ENCODE data around the gene GIGYF2.

The GIGYF2 gene

DNA sequence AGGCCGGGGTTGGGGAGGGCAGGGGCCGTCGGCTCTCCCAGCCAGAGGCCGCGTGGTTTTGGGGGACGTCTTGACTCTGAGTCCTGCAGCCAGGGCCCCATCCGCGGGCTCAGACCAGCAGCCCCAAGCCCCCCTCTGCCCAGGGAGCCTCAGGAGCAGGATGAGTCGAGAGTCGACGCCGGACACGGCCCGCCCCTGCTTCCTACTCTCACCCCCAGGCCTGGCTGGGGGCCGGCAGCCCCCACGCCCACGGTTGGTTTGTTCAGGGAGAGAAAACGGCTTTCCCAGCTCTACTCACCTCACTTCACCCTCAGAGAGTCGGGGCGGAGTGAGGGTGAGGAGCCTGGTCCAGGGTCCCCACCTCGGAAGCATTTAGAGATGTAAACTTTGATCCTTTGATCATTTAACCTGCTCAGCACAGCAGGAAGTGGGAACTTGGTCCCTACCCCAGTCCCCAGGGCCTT, 179.9 kb downstream of the GIGYF2 start:
- TF ChIP-seq TAF1 (IDR thresholded peaks at IDR 0.05; ENCODE audit: borderline replicate concordance, insufficient read depth, low read length) (no peak), POLR2AphosphoS5 (IDR thresholded peaks at IDR 0.05; ENCODE audit: low read depth, low read length) (no peak), SIN3A (IDR thresholded peaks at IDR 0.05; ENCODE audit: borderline replicate concordance, insufficient read depth, low read length) (no peak), FOXP2 (optimal IDR thresholded peaks at IDR 0.05; ENCODE audit: borderline replicate concordance, extremely low read depth, extremely low read length, insufficient read depth) (no peak)
- TF ChIP-seq, protein P1, sequence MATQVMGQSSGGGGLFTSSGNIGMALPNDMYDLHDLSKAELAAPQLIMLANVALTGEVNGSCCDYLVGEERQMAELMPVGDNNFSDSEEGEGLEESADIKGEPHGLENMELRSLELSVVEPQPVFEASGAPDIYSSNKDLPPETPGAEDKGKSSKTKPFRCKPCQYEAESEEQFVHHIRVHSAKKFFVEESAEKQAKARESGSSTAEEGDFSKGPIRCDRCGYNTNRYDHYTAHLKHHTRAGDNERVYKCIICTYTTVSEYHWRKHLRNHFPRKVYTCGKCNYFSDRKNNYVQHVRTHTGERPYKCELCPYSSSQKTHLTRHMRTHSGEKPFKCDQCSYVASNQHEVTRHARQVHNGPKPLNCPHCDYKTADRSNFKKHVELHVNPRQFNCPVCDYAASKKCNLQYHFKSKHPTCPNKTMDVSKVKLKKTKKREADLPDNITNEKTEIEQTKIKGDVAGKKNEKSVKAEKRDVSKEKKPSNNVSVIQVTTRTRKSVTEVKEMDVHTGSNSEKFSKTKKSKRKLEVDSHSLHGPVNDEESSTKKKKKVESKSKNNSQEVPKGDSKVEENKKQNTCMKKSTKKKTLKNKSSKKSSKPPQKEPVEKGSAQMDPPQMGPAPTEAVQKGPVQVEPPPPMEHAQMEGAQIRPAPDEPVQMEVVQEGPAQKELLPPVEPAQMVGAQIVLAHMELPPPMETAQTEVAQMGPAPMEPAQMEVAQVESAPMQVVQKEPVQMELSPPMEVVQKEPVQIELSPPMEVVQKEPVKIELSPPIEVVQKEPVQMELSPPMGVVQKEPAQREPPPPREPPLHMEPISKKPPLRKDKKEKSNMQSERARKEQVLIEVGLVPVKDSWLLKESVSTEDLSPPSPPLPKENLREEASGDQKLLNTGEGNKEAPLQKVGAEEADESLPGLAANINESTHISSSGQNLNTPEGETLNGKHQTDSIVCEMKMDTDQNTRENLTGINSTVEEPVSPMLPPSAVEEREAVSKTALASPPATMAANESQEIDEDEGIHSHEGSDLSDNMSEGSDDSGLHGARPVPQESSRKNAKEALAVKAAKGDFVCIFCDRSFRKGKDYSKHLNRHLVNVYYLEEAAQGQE (IDR thresholded peaks at IDR 0.05; ENCODE audit: insufficient read depth in 1 of 2, low read depth in 2 of 2, low read length in 2 of 2) = no peak

- no peak for TF ChIP-seq POLR2AphosphoS5 (IDR thresholded peaks at IDR 0.05; ENCODE audit: low read depth, low read length)
- no peak for TF ChIP-seq SIN3A (IDR thresholded peaks at IDR 0.05; ENCODE audit: borderline replicate concordance, insufficient read depth, low read length)
- no peak for TF ChIP-seq FOXP2 (optimal IDR thresholded peaks at IDR 0.05; ENCODE audit: borderline replicate concordance, extremely low read depth, extremely low read length, insufficient read depth)
- TF ChIP-seq, protein P1 (IDR thresholded peaks at IDR 0.05; ENCODE audit: insufficient read depth in 1 of 2, low read depth in 2 of 2, low read length in 2 of 2) = no peak
- no peak for TF ChIP-seq TAF1 (IDR thresholded peaks at IDR 0.05; ENCODE audit: borderline replicate concordance, insufficient read depth, low read length)
Observed at GRCh38 chr2:232877940-232878511, 180.9 kb downstream of the GIGYF2 start.

DNA sequence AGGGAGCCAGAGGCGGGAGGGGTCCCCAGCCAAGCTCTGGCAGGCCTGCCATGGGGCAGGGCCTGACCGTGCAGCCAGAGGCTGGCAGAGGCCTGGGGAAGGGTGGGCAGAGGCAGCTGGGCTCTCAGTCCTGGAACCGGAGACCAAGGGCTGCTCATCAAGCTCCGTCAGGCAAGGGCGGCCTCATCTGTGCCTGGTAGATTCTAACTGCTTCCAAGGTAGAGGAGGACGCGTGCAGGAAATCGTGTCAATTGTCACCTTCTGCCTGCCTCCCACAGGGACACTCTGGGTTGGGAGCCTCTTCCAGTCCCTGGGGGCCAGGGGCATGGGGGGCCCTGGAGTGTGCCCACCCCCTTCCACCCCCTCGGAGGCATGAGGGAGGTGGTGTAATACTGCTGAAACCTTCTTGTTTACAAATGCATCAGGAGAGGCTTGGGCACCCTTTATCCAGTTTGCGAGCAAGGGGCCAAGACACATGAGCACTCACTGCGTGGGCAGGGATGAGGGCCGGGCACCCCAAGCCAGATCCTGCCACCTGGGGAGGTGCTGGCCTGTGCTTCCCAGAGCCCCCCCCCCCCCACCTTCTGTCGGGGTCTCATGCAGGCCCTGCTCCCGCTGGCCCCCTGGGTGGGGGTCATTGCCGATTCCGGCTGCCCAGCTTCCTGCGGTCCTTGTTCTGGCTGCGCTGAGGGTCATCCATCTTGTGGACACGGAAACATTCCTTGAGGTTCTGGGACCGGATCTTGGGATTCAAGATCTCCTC, 181.9 kb downstream of the GIGYF2 start:
- TF ChIP-seq TAF1 (IDR thresholded peaks at IDR 0.05; ENCODE audit: borderline replicate concordance, insufficient read depth, low read length) (no peak), SIN3A (IDR thresholded peaks at IDR 0.05; ENCODE audit: borderline replicate concordance, insufficient read depth, low read length) (no peak), POLR2AphosphoS5 (IDR thresholded peaks at IDR 0.05; ENCODE audit: low read depth, low read length) (no peak)
- TF ChIP-seq, protein P1 (IDR thresholded peaks at IDR 0.05; ENCODE audit: insufficient read depth in 1 of 2, low read depth in 2 of 2, low read length in 2 of 2) = no peak

DNA sequence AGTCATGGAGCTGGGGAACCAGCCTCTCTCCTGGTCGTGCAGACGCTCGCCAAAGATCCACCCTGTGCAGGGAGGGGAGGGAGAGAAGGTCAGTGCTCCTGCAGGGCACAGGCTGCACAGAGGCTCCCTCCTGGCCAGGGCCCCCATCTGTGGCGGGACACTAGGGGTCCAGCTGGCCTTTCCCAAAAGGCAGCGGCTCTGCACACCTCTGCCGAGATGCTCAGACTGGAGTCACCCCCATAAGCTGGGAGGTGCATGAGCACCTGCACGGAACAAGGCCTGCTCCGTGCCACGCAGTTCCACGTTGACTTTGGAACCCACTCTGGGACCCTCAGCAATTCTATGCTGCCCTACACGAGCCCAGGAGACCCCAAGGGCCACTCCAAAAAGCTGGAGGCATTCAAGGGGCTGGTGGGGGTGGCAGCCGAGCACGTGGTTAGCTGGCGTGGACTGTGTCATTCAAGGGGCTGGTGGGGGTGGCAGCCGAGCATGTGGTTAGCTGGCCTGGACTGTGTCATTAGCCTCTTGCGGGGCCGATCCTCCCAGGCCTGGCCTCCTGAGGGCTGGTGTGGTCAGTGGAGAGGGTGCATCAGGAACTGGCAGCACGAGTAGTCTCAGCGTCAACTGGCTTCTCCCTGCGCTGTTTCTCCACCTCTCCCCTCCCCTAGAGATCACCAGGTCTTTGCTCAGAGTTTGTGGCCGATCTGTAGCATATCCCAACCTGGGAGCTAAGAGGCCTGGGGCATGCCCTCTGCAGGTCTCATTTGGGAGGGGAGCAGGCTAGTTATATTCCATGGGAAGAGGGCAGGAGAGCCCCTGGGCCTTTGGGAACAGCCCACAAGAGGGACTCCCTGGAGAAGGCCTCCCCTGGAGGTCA, 182.7 kb downstream of the GIGYF2 start:
- TF ChIP-seq TAF1 (IDR thresholded peaks at IDR 0.05; ENCODE audit: borderline replicate concordance, insufficient read depth, low read length) = no peak
- TF ChIP-seq POLR2AphosphoS5 (IDR thresholded peaks at IDR 0.05; ENCODE audit: low read depth, low read length) = no peak
- TF ChIP-seq SIN3A (IDR thresholded peaks at IDR 0.05; ENCODE audit: borderline replicate concordance, insufficient read depth, low read length) = no peak
- no peak for TF ChIP-seq FOXP2 (optimal IDR thresholded peaks at IDR 0.05; ENCODE audit: borderline replicate concordance, extremely low read depth, extremely low read length, insufficient read depth)
- TF ChIP-seq, protein P1 (IDR thresholded peaks at IDR 0.05; ENCODE audit: insufficient read depth in 1 of 2, low read depth in 2 of 2, low read length in 2 of 2) = no peak

All from PFSK-1 (cell line).